Stimulated activated naive CD4-positive, alpha-beta T cell treated with Interleukin-2 at 50 U/mL for 16 hours (primary cell): ENCODE data around the gene GPR83.
"Not testable (repeated sequence)": the region's sequence is repeated elsewhere in the genome, so short reads cannot be mapped to it uniquely, and the experiment has no call there.

Source experiments
- DNase-seq: peaks from one replicate; lab custom pipeline; 2025; lab: John Stamatoyannopoulos, UW

The GPR83 gene

GRCh38 chr11:94370576-94370975 is 30.6 kb downstream of the GPR83 start:
- DNase-seq, result not testable (repeated sequence)

- not testable (repeated sequence) for DNase-seq
These were observed 50.2 kb downstream of the GPR83 start for GRCh38 chr11:94350850-94351563.

- DNase-seq, result not testable (repeated sequence)
These were observed 54.9 kb downstream of the GPR83 start for GRCh38 chr11:94346311-94346710.

DNA sequence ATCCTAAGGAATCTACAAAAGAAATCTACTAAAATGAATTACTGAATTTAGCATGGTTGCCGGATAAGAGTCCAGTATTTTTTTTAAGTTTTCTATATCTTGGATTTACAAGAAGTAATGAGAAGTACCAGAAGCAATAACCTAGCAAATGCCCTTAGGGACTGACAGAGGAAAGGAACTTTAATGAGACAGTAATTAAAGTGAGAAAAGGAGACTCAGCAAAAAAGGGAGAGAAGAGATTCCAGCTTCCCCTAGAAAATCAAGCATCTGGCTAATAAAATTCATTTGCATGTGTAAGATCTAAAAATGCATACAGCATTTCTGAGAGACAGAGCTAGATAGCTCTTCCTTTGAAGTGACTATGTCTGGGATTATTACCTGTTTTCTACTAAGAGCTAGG is 57.7 kb downstream of the GPR83 start:
- DNase-seq, result no peak

- DNase-seq, result no peak
These were observed 59.0 kb downstream of the GPR83 start for GRCh38 chr11:94342250-94342649.

DNA sequence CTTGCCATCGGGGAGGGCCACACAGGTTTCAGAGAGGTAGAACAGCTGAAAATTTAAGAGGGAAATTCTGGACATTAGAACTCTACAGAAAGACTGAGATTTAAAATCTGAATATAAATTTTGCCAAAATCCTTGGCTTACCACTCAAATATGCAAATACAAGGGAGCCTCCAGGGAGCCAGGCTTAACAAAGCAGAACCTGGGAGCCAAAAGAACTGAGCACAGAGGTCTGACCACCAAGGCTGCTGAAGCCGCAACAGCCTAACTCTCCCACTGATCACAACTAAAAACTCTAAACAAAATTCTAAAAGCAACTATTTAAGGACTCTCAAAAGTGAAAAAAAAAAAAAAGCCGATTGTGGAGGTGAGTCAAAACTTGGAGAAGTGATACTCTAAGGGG is 62.6 kb downstream of the GPR83 start:
- no peak for DNase-seq

- DNase-seq, result no peak
These were observed 65.2 kb downstream of the GPR83 start for GRCh38 chr11:94336033-94336432.

DNA sequence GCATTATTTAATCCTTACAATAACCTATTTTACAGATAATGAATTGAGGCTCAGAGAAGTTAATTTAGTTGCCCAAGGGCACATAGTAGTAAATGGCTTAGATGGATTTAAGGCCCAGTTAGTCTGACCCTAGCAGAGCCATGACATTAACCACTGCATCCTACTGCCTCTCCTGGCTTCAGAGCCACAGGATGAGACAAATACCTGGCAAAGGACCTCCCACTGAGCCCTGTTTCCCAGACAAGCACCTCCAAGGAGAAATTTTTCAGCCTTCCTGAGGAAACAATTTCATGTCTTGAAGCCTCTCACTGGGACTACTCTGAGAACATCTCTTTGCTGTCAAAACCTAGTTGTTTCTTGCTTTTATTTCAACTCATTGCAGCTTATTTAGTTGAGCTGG is 68.4 kb downstream of the GPR83 start:
- DNase-seq, result no peak

DNA sequence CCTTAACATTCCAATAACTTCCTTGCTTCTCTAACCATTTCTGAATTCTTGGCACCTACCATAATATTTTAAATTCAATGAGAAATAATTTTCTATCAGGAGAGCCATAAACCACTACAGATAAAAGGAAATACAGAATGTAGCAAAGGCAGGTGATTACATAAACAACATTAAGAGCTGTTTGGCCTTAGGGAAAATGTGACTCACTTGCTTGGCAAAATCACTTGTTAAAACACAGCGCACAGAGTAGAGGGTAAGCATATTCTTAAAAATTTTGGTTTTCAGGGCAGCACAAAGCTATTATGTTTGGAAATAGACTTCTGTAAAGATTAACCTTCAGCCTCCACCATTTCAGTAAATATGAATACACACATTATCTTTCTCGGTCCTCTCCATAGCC is 70.4 kb downstream of the GPR83 start:
- no peak for DNase-seq

- no peak for DNase-seq
These were observed 71.7 kb downstream of the GPR83 start for GRCh38 chr11:94329501-94329900.

- no peak for DNase-seq
These were observed 72.6 kb downstream of the GPR83 start for GRCh38 chr11:94328587-94329080.
